Neuronal stem cell (in vitro differentiated cells): Measurements from ENCODE around the gene CEACAM8.

ENCODE experiments used
- DNase-seq: peaks from one replicate; pipeline ENCODE4 v3.0.0-alpha.2; 2013; ENCODE audit warnings: low spot score
- H2AFZ ChIP-seq: one replicate; pipeline ENCODE4 v1.6.1; 2013; ENCODE audit warnings: mild to moderate bottlenecking, low read length, inconsistent platforms
- H2AK5ac ChIP-seq: 2 replicates; pipeline ENCODE4 v1.6.1; 2013; ENCODE audit warnings: low read depth, mild to moderate bottlenecking, inconsistent platforms, low read length, moderate library complexity, mixed read lengths
- H2BK120ac ChIP-seq: 2 replicates; pipeline ENCODE4 v1.6.1; 2013; ENCODE audit warnings: low read depth, mild to moderate bottlenecking, inconsistent platforms, low read length, moderate library complexity, mixed read lengths
- H2BK12ac ChIP-seq: one replicate; pipeline ENCODE4 v1.6.1; 2013; ENCODE audit warnings: low read length, inconsistent platforms
- H2BK15ac ChIP-seq: 2 replicates; pipeline ENCODE4 v1.6.1; 2013; ENCODE audit warnings: mild to moderate bottlenecking, low read length, inconsistent platforms, mixed read lengths
- H2BK5ac ChIP-seq: one replicate; pipeline ENCODE4 v1.6.1; 2013; ENCODE audit warnings: inconsistent platforms, mild to moderate bottlenecking, low read length, moderate library complexity
- H3K14ac ChIP-seq: one replicate; pipeline ENCODE4 v1.6.1; 2013; ENCODE audit warnings: low read length, inconsistent platforms
- H3K18ac ChIP-seq: 2 replicates; pipeline ENCODE4 v1.6.1; 2013; ENCODE audit warnings: low read length, inconsistent platforms
- H3K23ac ChIP-seq: 2 replicates; pipeline ENCODE4 v1.6.1; 2013; ENCODE audit warnings: low read depth, mild to moderate bottlenecking, mixed read lengths, low read length, inconsistent platforms; ENCODE audit not compliant: poor library complexity
- H3K27ac ChIP-seq: replicated peaks from 3 replicates; pipeline ENCODE4 v1.5.1; 2013; ENCODE audit warnings: low read length, inconsistent platforms
- H3K27me3 ChIP-seq, 3 experiments: 2 replicates each; pipeline ENCODE4 v1.6.1; 2013; ENCODE audit warnings: low read length in 3 of 3, mild to moderate bottlenecking in 2 of 3, inconsistent platforms in 1 of 3, low read depth in 1 of 3, mixed read lengths in 1 of 3, moderate library complexity in 1 of 3; ENCODE audit not compliant: control insufficient read depth in 3 of 3, insufficient read depth in 3 of 3
- H3K36me3 ChIP-seq, 2 donors: replicated peaks in 1 of 2; 2 replicates each; pipeline ENCODE4 v1.6.1; 2013; ENCODE audit warnings: low read length in 2 of 2; ENCODE audit not compliant: control insufficient read depth in 2 of 2, insufficient read depth in 2 of 2
- H3K4ac ChIP-seq: 2 replicates; pipeline ENCODE4 v1.6.1; 2013; ENCODE audit warnings: inconsistent platforms, mild to moderate bottlenecking, low read length, moderate library complexity
- H3K4me1 ChIP-seq, 2 donors: 1 replicate in 1 of 2; 2 replicates in 1 of 2; pipeline ENCODE4 v1.6.1; 2013; ENCODE audit warnings: low read length in 2 of 2, low read depth in 1 of 2; ENCODE audit not compliant: control insufficient read depth in 2 of 2, insufficient read depth in 1 of 2
- H3K4me2 ChIP-seq: one replicate; pipeline ENCODE4 v1.6.1; 2013; ENCODE audit warnings: mild to moderate bottlenecking, low read length, inconsistent platforms; ENCODE audit not compliant: insufficient read depth, poor library complexity, severe bottlenecking
- H3K4me3 ChIP-seq, 2 donors: 2 replicates each; pipeline ENCODE4 v1.5.1; 2013; ENCODE audit warnings: low read length in 2 of 2, mild to moderate bottlenecking in 2 of 2, inconsistent platforms in 1 of 2, moderate library complexity in 1 of 2
- H3K79me1 ChIP-seq: one replicate; pipeline ENCODE4 v1.6.1; 2013; ENCODE audit warnings: low read depth, mild to moderate bottlenecking, inconsistent platforms, low read length, moderate library complexity
- H3K9ac ChIP-seq: one replicate; pipeline ENCODE4 v1.6.1; 2013; ENCODE audit warnings: mild to moderate bottlenecking, low read depth, low read length, inconsistent platforms; ENCODE audit not compliant: poor library complexity
- H3K9me3 ChIP-seq, 2 donors: replicated peaks in 1 of 2; 2 replicates each; pipeline versions ENCODE3 to v1.6.1; 2013; ENCODE audit warnings: low read length in 2 of 2, mild to moderate bottlenecking in 2 of 2, inconsistent platforms in 1 of 2, low read depth in 1 of 2, mixed read lengths in 1 of 2, moderate library complexity in 1 of 2; ENCODE audit not compliant: control insufficient read depth in 2 of 2, insufficient read depth in 1 of 2
- H4K8ac ChIP-seq: one replicate; pipeline ENCODE4 v1.6.1; 2013; ENCODE audit warnings: low read depth, mild to moderate bottlenecking, inconsistent platforms, low read length, moderate library complexity
- H4K91ac ChIP-seq: one replicate; pipeline ENCODE4 v1.6.1; 2013; ENCODE audit warnings: low read length, low read depth, mild to moderate bottlenecking, inconsistent platforms; ENCODE audit not compliant: poor library complexity
- WGBS, 2 donors: extraction: QIAGEN DNeasy Blood & Tissue Kit; methylation state at CpG; one replicate each; pipeline ENCODE4 v1.1.7; 2013; ENCODE audit warnings: missing lambda C conversion rate in 2 of 2, mixed read lengths in 1 of 2; ENCODE audit not compliant: insufficient read length in 2 of 2, insufficient replicate concordance in 1 of 2; ENCODE audit errors: extremely low coverage in 2 of 2; 5-methylcytosine and 5-hydroxymethylcytosine counted together

CEACAM8 gene

GRCh38 chr19:42595550-42596172 lies 937 bp upstream of the CEACAM8 start:
- Histone ChIP-seq H2BK5ac (no peak overlapping the region), H4K8ac (no peak overlapping the region), H3K9ac (peak overlapping the region; percentile 68), H3K4me2 (peak overlapping the region; percentile 15), H3K14ac (peak overlapping the region; percentile 78), H3K9me3 (peaks cover 0 to 8% of the 10 kb centered on the region in 2 donors), H2AK5ac (peak overlapping the region; percentile 61), H3K4me3 (no peak overlapping the region), H3K27ac (no peak overlapping the region), H3K27me3 (no peaks in the 10 kb centered on the region), H2BK15ac (no peak overlapping the region), H3K36me3 (no peaks in the 10 kb centered on the region), H2BK12ac (no peak overlapping the region), H3K79me1 (no peaks in the 10 kb centered on the region), H3K4me1 (no peaks in the 10 kb centered on the region), H3K23ac (no peak overlapping the region), H4K91ac (no peak overlapping the region), H3K18ac (peak overlapping the region; percentile 58), H2BK120ac (peak overlapping the region; percentile 26), H3K4ac (no peak overlapping the region), H2AFZ (no peak overlapping the region)
- DNase-seq = no peak
- WGBS, 2 donors = no CpG with 5 or more reads among the region's 11 CpGs

DNA sequence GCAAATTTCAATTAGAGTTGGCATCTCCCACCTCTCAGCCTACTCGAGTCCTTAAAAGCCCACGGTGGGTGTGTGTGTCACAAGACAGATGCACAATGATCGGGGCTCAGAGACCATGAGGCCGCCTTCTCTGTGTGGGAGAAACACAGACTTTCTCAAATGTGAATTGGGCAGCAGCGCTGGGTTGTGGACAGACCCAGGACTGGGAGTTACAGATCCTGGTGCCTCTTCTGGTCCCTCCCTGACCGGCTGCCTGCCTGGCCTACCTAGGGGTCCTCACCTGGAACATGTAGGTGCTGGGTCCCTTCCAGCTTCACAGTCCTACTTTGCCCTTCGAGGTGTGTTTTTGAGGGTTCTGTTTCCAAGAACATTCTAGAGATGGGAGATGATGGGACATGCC lies 4.9 kb downstream of the CEACAM8 start:
- no CpG with 5 or more reads among the region's 7 CpGs for WGBS, 2 donors

GRCh38 chr19:42584466-42584865 lies 10.3 kb downstream of the CEACAM8 start:
- H3K27me3 ChIP-seq = peaks cover 0 to 3% (median 0%) of the 10 kb centered on the region in 3 experiments
- no peak overlapping the region for H2BK120ac ChIP-seq
- no peak overlapping the region for H2AFZ ChIP-seq
- no peak overlapping the region for H4K8ac ChIP-seq
- no peak overlapping the region for H2BK5ac ChIP-seq
- no peak overlapping the region for H2BK12ac ChIP-seq
- no peak overlapping the region for H3K27ac ChIP-seq
- H3K9me3 ChIP-seq = peaks cover 0 to 2% of the 10 kb centered on the region in 2 donors
- H3K23ac ChIP-seq = no peak overlapping the region
- H2AK5ac ChIP-seq = no peak overlapping the region
- no peak overlapping the region for H3K18ac ChIP-seq
- no peaks in the 10 kb centered on the region for H3K36me3 ChIP-seq
- H2BK15ac ChIP-seq = no peak overlapping the region
- no peak overlapping the region for H3K4me2 ChIP-seq
- no peak overlapping the region for H3K4me3 ChIP-seq
- no peaks in the 10 kb centered on the region for H3K79me1 ChIP-seq
- no peak for DNase-seq
- H3K14ac ChIP-seq = no peak overlapping the region
- H3K4ac ChIP-seq = no peak overlapping the region
- no peaks in the 10 kb centered on the region for H3K4me1 ChIP-seq
- no peak overlapping the region for H4K91ac ChIP-seq
- no peak overlapping the region for H3K9ac ChIP-seq

More for the DNA sequence above, 4.9 kb downstream of the CEACAM8 start:
- no peak overlapping the region for H4K8ac ChIP-seq
- no peak for DNase-seq
- H2BK15ac ChIP-seq = no peak overlapping the region
- H4K91ac ChIP-seq = no peak overlapping the region
- no peak overlapping the region for H3K4me3 ChIP-seq
- H2BK12ac ChIP-seq = no peak overlapping the region
- H3K36me3 ChIP-seq = no peaks in the 10 kb centered on the region
- no peak overlapping the region for H3K23ac ChIP-seq
- H3K27me3 ChIP-seq = peaks cover 0 to 3% (median 0%) of the 10 kb centered on the region in 3 experiments
- H3K4me2 ChIP-seq = no peak overlapping the region
- no peaks in the 10 kb centered on the region for H3K4me1 ChIP-seq
- H3K9ac ChIP-seq = no peak overlapping the region
- H2AK5ac ChIP-seq = no peak overlapping the region
- no peak overlapping the region for H3K18ac ChIP-seq
- peaks cover 0 to 7% of the 10 kb centered on the region in 2 donors for H3K9me3 ChIP-seq
- H3K14ac ChIP-seq = no peak overlapping the region
- H3K27ac ChIP-seq = no peak overlapping the region
- H2AFZ ChIP-seq = no peak overlapping the region
- H2BK120ac ChIP-seq = no peak overlapping the region
- no peaks in the 10 kb centered on the region for H3K79me1 ChIP-seq
- no peak overlapping the region for H2BK5ac ChIP-seq
- H3K4ac ChIP-seq = no peak overlapping the region

GRCh38 chr19:42577016-42577415 lies 17.7 kb downstream of the CEACAM8 start:
- Histone ChIP-seq H3K36me3 (no peaks in the 10 kb centered on the region), H2AFZ (no peak overlapping the region), H3K9me3 (no peaks in the 10 kb centered on the region), H3K4me3 (no peak overlapping the region), H2BK15ac (no peak overlapping the region), H3K9ac (no peak overlapping the region), H3K23ac (no peak overlapping the region), H3K4me2 (no peak overlapping the region), H3K18ac (no peak overlapping the region), H2BK12ac (no peak overlapping the region), H3K27ac (no peak overlapping the region), H4K91ac (no peak overlapping the region), H3K4ac (no peak overlapping the region), H3K4me1 (no peaks in the 10 kb centered on the region), H2AK5ac (no peak overlapping the region), H3K27me3 (no peaks in the 10 kb centered on the region), H3K79me1 (no peaks in the 10 kb centered on the region), H4K8ac (no peak overlapping the region), H2BK5ac (no peak overlapping the region), H2BK120ac (no peak overlapping the region), H3K14ac (no peak overlapping the region)
- no CpG with 5 or more reads among the region's 1 CpG for WGBS, 2 donors
- no peak for DNase-seq
